CD4-positive, alpha-beta T cell treated with Interleukin-21 for 1 hour (primary cell): Measurements from ENCODE around the gene DENND5B.
"Not testable (repeated sequence)": the region's sequence is repeated elsewhere in the genome, so short reads cannot be mapped to it uniquely, and the experiment has no call there.

ENCODE experiments used
- DNase-seq: peaks from one replicate; pipeline ENCODE4 v3.0.0-alpha.2; 2020

Gene DENND5B

DNA sequence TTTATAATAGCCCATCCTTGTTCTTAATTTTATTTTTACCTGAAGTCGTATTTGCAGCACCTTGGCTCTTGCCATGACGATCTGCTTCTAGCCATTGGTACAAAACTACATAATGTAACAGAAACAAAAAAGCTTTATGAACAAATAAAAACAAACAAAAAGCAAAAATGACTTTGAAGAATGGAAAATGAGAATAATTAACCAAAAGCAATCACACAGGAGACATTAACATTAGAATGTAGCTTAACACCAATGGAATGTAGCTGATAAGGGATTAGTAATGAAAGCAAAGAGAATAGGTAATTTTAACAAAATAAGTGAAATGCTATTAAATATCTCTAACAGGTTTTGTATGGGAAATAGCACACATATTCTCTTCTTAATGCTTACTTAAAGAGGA, 91.4 kb downstream of the DENND5B start:
- DNase-seq, result no peak

GRCh38 chr12:31498424-31498823, 92.5 kb downstream of the DENND5B start:
- no peak for DNase-seq

DNA sequence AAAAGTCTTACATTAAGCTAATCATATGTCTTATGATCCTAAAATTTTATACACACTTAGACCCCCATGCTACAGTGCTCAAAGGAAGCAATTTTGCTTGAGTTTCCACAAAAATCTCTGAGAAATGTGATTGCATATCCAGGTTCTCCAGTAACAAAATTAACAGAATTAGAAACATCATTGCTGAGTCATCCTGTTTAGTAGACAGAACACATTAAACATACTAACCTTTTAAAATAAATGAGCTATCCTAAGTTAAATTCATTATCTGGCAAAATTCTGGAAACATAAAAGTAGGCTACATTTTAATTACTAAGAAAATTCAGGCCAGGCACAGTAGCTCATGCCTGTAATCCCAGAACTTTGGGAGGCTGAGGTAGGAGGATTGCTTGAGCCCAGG, 94.7 kb downstream of the DENND5B start:
- DNase-seq, result no peak

GRCh38 chr12:31494455-31494854, 96.5 kb downstream of the DENND5B start:
- no peak for DNase-seq

GRCh38 chr12:31492599-31493196, 98.2 kb downstream of the DENND5B start:
- no peak for DNase-seq

DNA sequence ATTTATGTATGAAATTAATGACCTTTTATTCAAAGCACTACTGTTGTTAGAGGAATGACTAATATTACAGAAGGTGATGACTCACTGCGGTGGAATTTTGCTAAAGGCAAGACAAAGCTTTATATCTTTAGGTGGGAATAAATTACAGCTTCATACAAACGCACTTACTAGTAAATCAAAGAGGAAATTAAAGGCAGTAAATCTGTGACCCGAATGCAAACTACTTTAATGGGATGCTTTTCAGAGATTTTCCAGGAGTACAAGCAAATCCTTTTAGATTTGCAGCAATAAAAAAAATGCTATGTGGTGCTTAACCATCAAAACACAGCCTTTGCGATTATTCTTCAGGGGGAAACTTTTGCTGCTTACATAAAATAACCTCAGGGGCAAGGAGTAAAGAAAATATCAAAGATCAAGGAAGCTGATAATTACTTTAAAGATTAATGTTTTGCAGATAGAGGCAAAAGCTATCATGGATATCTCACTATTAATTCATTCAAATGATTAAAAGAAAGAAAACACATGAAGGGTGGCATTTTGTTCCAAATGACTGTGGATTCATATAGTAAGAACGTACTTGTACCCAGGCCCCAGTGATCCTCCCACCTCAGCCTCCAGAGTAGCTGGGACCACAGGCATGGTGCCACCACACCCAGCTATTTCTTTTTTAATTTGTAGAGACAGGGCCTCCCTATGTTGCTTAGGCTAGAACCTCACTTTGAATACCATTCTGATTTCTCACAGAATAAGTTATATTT, 98.9 kb downstream of the DENND5B start:
- no peak for DNase-seq

DNA sequence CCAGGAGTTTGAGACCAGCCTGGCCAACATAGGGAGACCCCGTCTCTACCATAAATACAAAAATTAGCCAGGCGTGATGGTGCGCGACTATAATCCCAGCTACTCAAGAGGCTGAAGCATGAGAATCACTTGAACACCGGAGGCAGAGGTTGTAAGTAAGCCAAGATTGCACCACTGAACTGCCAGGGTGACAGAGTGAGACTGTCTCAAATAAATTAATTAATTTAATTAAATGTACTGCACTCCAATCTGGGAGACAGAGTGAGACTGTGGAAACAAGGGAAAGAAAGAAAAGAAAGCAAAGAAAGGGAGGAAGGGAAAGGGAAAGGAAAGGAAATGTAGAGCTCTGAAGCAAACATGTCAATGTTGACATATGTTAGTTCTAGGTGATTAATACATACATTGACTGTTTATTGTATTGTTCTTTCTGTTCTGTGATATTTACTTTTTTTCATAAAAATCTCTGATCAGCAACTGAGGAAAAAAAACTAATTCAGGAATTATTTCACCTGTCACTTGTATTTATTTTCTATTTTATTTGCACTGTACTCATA, 99.6 kb downstream of the DENND5B start:
- no peak for DNase-seq

DNA sequence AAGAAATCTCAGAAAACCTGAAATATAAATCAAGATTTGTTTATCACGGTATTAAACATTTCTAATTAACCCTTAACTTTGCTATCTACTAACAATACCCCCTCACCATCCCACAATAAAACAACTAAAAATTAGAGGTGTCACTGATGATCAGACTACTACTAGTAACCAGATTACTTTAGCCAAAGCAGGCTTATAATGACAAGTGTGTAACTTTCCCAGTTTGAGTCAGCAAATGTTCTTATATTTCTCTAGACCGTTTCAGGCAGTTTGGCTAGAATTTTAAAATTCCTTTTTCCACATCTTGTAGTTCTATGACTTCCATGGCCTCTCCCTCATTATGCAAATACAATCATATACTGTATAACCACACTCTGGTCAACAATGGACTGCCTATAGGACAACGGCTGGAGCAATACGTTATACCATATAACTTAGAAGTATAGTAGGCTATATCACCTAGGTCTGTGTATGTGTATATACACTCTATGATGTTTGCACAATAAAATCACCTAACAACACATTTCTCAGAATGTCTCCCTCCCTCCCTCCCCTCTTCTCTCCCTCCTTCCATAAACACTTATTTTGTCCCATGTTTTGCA, 102.1 kb downstream of the DENND5B start:
- DNase-seq, result no peak

DNA sequence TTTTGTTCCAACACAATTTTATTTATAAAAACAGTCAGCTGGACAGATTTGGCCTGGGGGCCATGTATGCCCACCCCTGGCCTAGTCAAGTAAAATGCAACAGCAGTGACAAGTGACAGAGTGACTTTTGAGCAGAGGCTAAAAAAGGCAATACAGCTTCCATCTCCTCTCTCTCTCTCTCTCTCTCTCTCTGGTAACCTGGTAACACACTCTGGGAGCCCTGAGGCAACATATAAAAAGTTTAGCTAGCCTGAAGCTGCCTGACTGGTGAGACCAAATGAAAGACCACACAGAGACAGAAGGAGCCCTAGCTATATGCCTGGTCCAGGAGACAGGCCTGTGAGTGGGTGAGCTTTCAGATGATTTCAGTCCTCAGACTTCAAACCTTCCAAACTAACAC, 105.4 kb downstream of the DENND5B start:
- DNase-seq, result no peak

- DNase-seq, result no peak
Observed at GRCh38 chr12:31482816-31483215, 108.1 kb downstream of the DENND5B start.

DNA sequence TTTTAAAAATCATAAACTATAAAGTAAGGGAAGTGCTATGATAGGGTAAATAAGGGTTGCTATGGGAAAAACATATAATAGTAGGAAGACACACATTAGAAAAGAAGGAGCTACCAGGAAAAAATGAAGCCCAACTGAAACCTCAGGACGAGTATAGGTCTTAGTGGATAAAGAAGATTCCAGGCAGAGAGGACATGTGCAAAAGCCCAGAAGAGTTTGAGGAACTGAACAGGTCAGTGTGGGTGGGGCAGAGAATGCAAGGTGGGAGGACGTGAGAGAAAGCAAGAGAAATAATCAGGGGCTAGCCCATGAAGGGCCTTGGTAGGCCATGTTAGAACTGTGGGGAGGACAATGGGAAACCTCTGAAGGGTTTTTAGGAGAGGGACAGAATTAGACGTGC, 109.5 kb downstream of the DENND5B start:
- no peak for DNase-seq

DNA sequence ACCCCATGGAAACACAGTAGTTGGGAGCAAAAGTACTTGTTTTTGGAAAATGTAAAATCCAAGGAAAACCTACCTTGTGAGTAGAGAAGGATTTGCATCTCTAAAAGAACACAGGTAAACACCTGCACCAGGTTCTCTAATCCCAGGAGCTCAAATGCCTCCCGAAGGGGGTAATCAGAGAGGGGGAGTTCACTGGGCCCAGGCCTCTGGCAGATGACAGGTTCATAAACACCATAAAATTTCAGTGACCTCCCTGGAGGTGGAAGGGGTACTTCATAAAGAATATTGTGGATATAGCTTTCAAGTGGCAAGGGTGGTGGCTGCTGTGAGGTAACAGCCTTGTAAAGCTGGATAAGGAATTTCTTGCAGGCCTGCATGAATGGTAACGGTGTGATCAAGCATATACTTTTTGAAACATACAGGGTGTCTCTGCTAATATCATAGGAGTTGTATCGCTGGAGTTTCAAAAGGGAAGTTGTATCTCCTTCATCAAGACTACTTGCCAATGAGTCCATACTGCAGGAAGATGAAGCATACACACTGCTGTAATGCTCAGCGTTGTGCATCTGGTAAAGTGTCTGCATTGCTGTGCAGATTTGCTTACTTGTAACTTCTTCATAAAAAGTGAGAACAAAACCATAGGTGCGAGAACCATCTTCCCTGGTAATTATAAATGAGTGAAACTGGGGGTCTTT, 111.3 kb downstream of the DENND5B start:
- DNase-seq, result no peak

DNA sequence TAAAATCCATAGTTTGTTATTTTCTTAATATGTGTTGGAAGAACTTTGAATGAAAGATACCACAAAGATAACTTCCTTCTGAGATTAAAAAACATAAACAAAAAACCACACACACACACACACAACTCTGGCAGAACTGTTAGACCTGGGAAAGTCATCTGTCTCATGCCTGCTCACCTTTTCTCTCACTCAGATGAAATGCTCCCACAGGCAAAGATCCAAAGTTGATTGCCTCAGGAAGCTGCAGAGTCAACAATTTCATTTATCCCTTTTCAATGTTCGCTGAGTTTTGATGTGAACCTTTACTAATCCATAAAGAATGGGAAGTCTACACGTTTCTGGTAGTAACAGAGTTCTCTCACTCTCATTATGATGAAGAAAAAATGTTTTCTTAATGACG, 112.0 kb downstream of the DENND5B start:
- DNase-seq, result no peak

DNA sequence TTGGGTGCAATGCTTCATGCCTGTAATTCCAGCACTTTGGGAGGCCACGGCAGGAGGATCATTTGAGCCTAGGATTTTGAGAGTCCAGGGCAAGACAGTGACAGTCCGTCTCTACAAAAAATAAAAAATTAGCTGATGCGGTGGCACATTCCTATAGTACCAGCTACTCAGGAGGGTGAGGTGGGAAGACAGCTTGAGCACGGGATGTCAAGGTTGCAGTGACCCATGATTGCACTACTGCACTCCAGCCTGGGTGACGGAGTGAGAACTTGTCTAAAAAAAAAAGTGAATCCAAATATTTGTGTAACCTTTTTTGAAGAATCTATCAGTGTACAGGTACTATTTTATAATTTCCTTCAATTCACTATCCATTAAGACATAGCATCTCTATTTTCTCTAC, 112.5 kb downstream of the DENND5B start:
- no peak for DNase-seq

DNA sequence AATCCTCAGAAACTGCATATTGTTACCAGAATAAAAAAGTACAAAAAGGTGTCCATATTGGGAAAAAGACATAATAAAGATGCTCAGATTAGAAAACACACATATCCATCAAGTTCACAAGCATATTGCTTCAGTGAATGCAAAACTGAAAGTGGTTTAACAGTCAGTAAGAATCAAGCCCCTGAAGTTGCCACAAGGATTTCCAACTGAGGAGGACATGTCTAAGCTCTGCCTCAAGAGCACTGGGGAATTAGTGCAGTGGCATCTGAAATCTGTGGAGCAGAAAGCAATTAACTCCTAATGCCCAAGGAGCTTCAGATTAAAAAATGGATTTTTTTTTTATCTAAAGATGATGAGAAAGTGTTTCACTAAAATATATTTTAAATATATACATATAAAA, 113.2 kb downstream of the DENND5B start:
- no peak for DNase-seq

GRCh38 chr12:31476437-31476836, 114.5 kb downstream of the DENND5B start:
- DNase-seq, result no peak

- not testable (repeated sequence) for DNase-seq
Observed at GRCh38 chr12:31475610-31476009, 115.3 kb downstream of the DENND5B start.

DNA sequence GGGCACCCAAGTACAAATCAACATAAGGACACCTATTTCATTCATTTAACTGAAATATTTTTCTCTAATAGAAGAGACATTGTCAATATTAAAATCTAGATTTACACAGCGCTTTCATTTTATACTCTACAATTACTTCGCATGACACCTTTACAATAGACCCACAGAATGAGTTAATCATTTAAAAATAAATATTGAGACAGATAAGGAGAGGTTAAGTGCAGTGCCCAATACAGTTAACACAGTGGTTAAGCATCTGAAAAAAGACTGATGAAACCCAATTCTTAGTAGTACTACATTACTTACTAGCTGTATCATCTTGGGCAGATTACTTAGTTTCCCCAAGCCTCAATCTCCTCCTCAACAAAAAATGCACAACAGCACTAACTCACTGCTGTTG, 116.2 kb downstream of the DENND5B start:
- DNase-seq, result no peak

DNA sequence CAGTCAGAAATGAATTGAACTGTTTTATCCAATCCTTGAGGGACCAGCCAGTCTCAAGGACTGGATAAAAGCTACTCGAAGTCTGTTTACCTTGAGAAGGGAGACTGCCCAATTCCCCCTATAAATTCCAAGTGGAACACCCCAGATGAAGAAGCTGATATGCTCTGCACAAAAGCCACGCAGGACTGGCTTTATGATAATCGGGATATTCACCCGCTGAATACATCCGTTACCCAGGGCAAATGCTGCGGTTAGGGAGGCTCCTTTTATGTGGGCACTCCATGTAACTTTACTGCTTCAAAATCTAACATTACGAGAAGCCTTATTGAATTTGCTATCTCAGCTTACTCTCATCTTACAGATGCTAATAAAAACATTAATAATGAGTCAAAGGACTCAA, 119.1 kb downstream of the DENND5B start:
- no peak for DNase-seq

GRCh38 chr12:31471051-31471450, 119.9 kb downstream of the DENND5B start:
- no peak for DNase-seq

DNA sequence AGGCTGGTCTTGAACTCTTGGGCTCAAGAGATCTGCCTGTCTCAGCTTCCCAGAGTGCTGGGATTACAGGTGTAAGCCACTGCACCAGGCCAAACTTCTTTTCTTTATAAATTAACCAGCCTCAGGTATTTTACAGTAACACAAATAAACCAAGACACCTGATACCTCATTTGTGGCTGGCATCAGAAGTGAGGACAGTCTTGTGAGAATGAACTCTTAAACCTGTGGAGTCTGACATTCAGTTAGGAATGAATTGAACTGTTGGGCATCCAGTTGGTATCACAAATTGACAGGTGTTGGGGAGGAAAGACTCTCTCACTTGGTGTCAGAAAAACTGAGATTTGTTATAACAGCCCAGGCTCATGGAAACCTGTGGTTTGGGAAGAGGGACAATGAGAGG, 120.5 kb downstream of the DENND5B start:
- DNase-seq, result no peak

- DNase-seq, result no peak
Observed at GRCh38 chr12:31466768-31467167, 124.2 kb downstream of the DENND5B start.

GRCh38 chr12:31465002-31465401, 125.9 kb downstream of the DENND5B start:
- no peak for DNase-seq

DNA sequence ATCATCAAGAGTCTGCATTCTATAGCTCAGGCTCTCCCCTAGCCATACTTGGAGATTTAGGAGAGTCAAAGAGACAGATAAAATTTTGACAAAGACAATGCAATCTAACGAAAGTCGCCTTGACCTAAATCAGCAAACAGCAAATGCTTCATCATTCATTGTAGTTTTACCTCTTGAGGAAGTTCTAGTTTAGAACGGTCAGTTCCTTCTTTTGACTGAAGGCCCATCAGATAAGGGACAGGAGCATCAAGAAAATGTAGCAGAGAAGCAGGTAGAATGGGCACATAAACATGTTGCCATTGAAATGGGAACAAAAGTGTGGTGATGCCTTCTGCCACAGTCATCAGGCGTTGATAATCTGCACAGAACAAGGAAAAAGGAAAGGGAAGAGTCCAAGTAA, 130.9 kb downstream of the DENND5B start:
- no peak for DNase-seq
